ENCODE data around the gene ACBD3.

DNA sequence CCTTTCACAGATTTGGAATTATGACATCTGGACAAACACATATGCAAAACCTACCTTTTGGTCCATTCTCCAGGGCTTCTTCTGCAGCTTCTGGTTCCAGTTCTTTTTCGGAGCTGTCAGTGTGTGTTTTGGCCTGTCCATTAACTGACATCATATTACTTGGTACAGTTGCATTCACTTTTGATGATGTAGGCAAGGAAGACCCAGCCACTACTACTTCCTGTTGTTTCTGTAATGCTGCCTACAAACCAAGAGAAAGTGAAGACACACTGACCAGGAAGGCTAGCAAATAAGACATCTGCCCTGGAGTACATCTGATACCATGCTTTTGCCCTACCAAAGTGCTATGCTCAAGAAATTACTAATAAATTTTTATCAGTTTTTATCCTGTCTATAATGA, 31.9 kb downstream of the ACBD3 start:
- TF ChIP-seq POLR2A (IDR thresholded peaks at IDR 0.05; ENCODE audit: low read depth, low read length), result no peak
- TF ChIP-seq POLR2AphosphoS5 (IDR thresholded peaks at IDR 0.05; ENCODE audit: low read depth, low read length), result no peak
- no peak for TF ChIP-seq TAF1 (IDR thresholded peaks at IDR 0.05; ENCODE audit: low read depth, low read length)

All from GM12891 (cell line).